IMR-90 (cell line): Measurements from ENCODE around the gene ENTPD1.

Source experiments
- CTCF ChIP-seq: conservative IDR thresholded peaks from 2 replicates; pipeline ENCODE4 v1.5.1; 2012; ENCODE audit warnings: mild to moderate bottlenecking, low read depth, low read length, improper control_type of control experiment
- MAFK ChIP-seq: IDR thresholded peaks from 2 replicates; pipeline ENCODE4 v1.6.1; 2012; ENCODE audit warnings: low read depth, low read length, improper control_type of control experiment
- POLR2A ChIP-seq: IDR thresholded peaks from 2 replicates; pipeline ENCODE4 v1.6.1; 2012; ENCODE audit warnings: mild to moderate bottlenecking, low read depth, low read length

- TF ChIP-seq POLR2A (no peak), CTCF (no peak), MAFK (no peak)
Observed at GRCh38 chr10:95792211-95792780, 36.3 kb downstream of the ENTPD1 start.
